Activated naive CD8-positive, alpha-beta T cell treated with anti-CD3 and anti-CD28 coated beads, Interleukin-2, amount 50 U/mL, for 24 hours (primary cell): ENCODE data around the gene FOXB2.
A peak's percentile ranks its signal among the peaks of the same experiment; 100 is the strongest.

Source experiments
- ATAC-seq: fragments of 150-1000 bp; cut with Tn5 transposase; one replicate; pipeline ENCODE4 v1.10.0; 2021
- DNase-seq: peaks from one replicate; pipeline ENCODE4 v3.0.0; 2021
- H3K27ac Mint-ChIP-seq: one replicate; pipeline ENCODE4 v1.8.0; 2021; ENCODE audit warnings: mild to moderate bottlenecking, mixed read lengths
- H3K27me3 Mint-ChIP-seq: one replicate; pipeline ENCODE4 v1.8.0; 2021; ENCODE audit warnings: mixed read lengths
- H3K36me3 Mint-ChIP-seq: one replicate; pipeline ENCODE4 v1.8.0; 2021; ENCODE audit warnings: low read depth, mixed read lengths
- H3K4me1 Mint-ChIP-seq: one replicate; pipeline ENCODE4 v1.8.0; 2021; ENCODE audit warnings: mixed read lengths
- H3K4me3 Mint-ChIP-seq: one replicate; pipeline ENCODE4 v1.8.0; 2021; ENCODE audit warnings: mild to moderate bottlenecking, moderate library complexity, mixed read lengths
- H3K9me3 Mint-ChIP-seq: one replicate; pipeline ENCODE4 v1.8.0; 2021; ENCODE audit warnings: mixed read lengths

The FOXB2 gene

DNA sequence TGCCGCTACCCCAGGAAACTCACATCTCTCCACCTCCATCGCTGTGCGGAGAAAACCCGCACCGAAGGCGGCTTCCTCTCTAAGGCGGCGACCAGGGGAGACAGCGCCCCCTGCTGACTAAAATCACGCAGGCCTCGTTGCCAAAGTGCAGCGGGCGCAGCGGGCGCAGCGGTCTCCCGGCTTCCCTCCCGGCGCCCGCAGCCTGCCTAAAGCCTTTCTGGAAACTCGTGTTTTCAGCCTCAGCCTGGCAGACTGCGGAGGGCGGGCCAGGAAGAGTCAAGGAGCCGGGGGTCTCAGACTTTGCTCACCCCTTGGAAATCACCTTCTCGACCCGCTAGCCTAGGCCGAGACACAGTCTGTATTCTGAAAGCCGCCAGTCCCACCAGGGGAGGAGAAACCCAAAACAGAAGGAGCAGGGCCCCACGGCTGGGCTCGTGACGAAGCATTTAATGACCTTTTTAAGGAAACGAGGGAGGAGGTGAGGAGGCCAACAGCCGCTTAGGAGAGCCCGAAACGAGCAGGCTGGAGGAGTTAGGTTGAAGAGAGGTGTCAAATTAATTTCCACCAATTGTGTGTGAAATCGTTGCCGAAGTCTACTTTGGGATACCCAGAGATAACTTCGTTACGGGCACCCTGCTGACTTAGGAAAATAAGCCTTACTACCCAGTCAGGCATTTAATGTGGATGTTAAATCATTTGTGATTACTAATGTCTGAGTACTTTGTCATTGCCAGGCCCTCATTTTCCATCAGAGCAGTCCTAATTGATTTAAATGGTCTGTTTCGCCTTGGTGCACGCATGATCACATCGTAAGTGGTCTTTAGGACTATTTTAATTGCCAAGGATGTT is 7.3 kb upstream of the FOXB2 start:
- Mint-ChIP-seq H3K4me3 (peak overlapping the region; percentile 31), H3K36me3 (no peaks in the 10 kb centered on the region), H3K4me1 (peaks cover 8% of the 10 kb centered on the region), H3K27ac (no peak overlapping the region), H3K9me3 (no peaks in the 10 kb centered on the region), H3K27me3 (peaks cover 78% of the 10 kb centered on the region)
- DNase-seq (peak; percentile 78), ATAC-seq (peak; percentile 65)

DNA sequence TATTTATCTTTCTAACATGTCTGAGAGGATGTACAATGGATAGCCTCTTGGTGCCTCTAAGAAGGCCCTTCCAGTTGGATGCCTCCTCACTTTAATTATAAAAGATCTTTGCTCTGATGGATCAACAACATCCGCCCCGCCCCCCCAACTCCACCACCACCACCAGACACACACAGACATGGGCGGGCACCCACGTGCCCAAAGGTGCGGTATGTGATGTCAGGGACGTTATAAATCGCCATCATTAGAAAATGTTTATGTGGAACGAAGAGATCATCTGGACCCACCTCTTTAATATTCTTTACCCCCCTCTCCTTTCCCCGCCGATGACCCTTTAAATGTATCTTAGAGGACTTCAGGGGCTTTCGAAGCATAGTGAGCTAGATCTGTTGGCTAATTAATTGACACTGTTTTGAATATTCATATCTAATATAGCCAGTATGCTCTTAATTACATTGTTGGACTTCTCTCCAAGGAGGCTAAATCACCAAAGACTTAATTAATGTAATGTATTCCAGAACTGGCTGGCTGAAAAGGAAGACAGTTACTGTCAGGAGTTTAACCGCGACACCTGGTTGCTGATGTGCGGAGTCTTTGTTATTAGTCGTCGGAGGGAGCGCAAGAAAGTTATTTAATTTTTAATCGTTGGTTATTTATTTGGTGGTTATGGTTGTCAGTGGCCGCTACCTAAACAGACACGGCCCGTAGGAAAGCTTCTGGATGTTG is 6.1 kb upstream of the FOXB2 start:
- peaks cover 14% of the 10 kb centered on the region for H3K4me1 Mint-ChIP-seq
- ATAC-seq = no peak
- no peaks in the 10 kb centered on the region for H3K36me3 Mint-ChIP-seq
- H3K27ac Mint-ChIP-seq = no peak overlapping the region
- no peak for DNase-seq
- H3K4me3 Mint-ChIP-seq = no peak overlapping the region
- H3K27me3 Mint-ChIP-seq = peaks cover 81% of the 10 kb centered on the region
- H3K9me3 Mint-ChIP-seq = no peaks in the 10 kb centered on the region

DNA sequence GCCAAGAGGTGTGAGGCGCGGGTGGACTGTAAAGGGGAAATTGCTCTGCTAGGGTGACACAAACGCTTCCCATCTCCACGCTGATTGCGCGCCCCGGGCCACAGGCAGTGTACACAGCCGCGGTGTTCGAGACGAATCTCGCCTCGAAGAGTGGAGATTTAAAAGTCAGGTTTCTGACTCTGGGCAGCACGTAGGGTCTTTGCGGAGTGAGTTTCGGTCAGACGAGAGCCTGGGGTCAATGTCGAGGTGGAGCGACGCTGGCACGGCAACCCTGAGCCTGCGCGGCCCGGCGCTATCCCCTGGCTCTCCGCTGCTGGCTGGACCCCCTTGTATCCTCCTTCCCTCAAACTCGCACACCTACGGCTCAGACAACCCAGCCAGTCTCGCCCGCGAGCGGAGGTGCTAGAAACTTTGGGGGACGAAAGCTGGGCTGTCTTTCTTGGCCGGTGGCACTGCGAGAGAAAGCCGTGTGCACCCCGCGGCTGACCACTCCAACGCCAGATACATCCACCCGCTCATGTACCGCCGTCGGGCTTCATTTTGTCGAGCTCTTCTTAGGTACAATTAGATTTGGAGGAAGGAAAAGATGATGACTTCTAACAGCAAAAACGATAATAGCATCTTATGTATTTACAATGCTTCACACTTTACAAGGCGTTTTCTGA is 5.4 kb upstream of the FOXB2 start:
- Mint-ChIP-seq H3K9me3 (no peaks in the 10 kb centered on the region), H3K27ac (peak overlapping the region; percentile 18), H3K4me3 (no peak overlapping the region), H3K27me3 (peaks cover 82% of the 10 kb centered on the region), H3K36me3 (no peaks in the 10 kb centered on the region), H3K4me1 (peaks cover 18% of the 10 kb centered on the region)
- ATAC-seq (no peak), DNase-seq (no peak)

DNA sequence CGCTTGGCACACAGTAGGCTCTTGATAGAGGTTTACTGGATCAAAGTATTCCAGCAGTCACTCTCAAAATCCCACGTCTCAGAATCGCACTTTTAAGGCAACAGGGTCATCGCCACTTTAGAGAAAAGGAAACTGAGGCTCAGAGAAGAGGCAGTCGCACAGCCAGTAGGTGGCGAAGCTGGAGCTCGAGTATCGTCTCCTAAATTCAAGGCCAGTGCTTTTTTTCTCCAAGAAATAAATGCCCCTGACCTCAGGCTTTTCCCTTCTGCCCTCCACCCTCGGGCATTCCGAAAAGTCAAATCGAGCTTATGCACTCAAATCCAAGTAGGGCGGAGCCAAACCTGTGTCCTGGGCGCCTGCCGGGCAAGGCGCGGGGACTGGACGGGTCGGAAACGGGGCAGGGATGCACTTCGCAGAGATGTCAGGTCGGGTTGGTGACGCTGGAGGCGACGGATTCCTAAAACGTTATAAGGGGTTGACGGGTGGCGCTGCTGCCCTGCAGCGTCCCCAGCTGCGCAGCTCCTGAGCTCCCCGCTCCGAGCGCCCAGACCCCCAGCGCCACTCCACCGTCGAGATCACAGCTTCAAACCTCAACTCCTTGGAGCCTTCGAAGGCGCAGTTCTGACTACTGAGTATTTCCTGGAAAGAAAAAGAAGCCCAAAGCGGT is 4.7 kb upstream of the FOXB2 start:
- DNase-seq = no peak
- H3K27ac Mint-ChIP-seq = peak overlapping the region; percentile 18

DNA sequence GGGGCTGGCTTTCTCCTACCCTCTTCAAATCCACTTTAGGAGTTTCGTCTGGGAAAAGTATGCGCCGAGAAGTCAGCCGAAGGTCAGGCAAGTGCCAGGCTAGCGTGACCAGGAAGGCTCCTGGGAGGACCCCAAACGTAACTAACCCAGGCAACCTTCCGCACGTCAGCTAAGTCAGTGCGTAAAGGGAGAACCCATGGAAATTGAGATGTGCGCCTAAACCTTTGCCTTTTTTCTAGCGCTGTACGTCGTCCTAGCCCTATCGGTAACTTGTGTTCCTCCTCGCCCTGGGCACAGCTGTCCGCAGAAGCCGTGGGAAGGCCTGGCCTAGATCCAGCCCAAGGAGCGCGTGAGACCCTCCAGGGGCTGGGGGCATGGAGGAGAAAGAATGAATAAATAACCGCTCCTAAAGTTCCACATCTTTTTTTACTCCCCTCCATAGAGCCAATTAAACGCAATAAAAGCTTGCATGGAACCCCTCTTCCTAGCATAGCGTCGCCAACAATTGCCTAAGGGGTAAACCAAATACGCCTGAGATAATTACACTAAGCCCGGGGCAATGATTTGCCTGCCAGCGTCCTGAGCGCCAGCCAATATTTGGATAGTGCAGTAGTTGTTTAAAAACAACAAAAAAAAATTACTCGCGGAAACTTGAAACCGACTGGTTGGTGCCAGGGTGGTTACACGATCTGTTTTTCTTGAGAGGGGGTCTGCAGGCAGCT is 4.0 kb upstream of the FOXB2 start:
- ATAC-seq = no peak

More for the DNA sequence above, 4.7 kb upstream of the FOXB2 start:
- H3K36me3 Mint-ChIP-seq = peaks cover 2% of the 10 kb centered on the region
- no peak overlapping the region for H3K4me3 Mint-ChIP-seq
- no peaks in the 10 kb centered on the region for H3K9me3 Mint-ChIP-seq
- H3K4me1 Mint-ChIP-seq = peaks cover 23% of the 10 kb centered on the region
- H3K27me3 Mint-ChIP-seq = peaks cover 88% of the 10 kb centered on the region
- ATAC-seq = no peak

DNA sequence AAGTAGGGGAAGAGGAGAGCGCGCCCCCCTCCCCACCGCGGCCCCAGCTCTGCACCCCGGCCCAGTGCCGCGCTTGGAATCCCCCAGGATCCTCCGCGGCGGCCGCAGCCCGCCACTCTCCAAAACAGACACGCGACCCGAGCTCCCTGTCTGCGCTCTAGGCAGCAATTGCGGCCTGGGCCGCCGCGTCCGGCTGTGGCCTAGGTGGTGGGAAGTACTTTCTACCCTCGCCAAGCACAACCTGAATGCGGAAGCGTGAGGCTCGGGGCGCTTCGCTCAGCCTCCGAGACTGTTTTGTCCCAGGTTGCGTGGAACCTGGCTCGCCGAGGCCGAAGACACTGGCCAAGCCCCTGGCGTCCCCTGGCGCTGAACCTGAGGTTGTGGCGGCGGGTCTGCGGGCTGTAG is 3.3 kb upstream of the FOXB2 start:
- ATAC-seq = no peak
- H3K9me3 Mint-ChIP-seq = no peaks in the 10 kb centered on the region
- H3K4me1 Mint-ChIP-seq = peaks cover 27% of the 10 kb centered on the region
- H3K27ac Mint-ChIP-seq = no peak overlapping the region
- no peak overlapping the region for H3K4me3 Mint-ChIP-seq
- DNase-seq = no peak
- peaks cover 2% of the 10 kb centered on the region for H3K36me3 Mint-ChIP-seq
- H3K27me3 Mint-ChIP-seq = peaks cover 87% of the 10 kb centered on the region

More for the DNA sequence above, 4.0 kb upstream of the FOXB2 start:
- Mint-ChIP-seq H3K27me3 (peaks cover 87% of the 10 kb centered on the region), H3K4me1 (peaks cover 25% of the 10 kb centered on the region), H3K4me3 (peak overlapping the region; percentile 11), H3K27ac (peak overlapping the region; percentile 59), H3K9me3 (no peaks in the 10 kb centered on the region), H3K36me3 (peaks cover 2% of the 10 kb centered on the region)
- no peak for DNase-seq

DNA sequence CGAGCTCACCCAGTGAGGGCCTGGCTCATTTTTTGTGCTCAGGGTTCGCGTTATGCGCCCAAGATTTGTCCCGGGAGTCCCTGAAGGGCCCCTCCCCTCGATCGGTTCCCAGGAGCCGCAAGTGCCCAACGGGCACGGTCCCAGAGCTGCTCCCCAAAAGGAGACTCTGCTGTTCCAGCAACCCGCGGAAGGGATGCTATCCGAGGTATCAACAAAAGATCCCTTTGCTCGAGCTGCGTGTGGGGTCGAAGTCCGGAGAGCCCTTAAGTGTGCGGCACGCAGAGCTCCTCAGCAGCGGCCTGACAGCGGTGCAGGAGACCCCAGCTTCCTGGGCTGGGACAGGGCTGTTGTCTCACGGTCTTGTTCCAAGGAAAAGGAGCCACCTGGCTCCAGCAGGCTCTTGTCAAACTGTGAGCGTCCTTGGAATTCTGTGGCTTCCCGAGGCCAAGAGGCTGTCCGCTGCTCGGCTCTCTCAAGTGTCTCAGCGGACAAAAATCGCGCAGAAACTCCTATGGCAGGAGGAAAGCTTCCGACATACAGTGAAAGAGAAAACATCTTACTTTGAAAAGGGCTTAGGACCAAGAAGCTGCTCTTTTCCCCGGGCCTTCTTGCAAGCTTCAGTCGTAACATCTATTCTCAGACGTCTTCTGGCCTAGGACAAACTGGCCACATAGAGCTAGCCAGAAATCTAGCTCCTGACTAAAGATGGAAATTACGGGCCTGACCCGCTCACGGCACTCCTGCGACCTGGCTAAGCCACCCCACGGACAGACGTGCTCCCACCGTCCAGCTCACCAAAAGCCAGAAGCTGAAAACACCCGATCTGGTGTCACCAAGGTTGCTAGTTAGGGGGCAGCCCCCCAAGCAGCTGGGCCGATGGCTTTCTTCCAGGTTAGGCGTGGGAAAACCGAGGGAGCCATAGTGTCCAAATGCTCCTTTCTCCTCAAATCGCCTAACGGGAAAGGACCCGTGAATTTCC is 2.6 kb upstream of the FOXB2 start:
- H3K4me3 Mint-ChIP-seq = no peak overlapping the region
- ATAC-seq (no peak), DNase-seq (no peak)
- peaks cover 89% of the 10 kb centered on the region for H3K27me3 Mint-ChIP-seq
- peaks cover 2% of the 10 kb centered on the region for H3K36me3 Mint-ChIP-seq
- peak overlapping the region; percentile 46 for H3K27ac Mint-ChIP-seq
- H3K4me1 Mint-ChIP-seq = peaks cover 34% of the 10 kb centered on the region
- H3K9me3 Mint-ChIP-seq = no peaks in the 10 kb centered on the region

DNA sequence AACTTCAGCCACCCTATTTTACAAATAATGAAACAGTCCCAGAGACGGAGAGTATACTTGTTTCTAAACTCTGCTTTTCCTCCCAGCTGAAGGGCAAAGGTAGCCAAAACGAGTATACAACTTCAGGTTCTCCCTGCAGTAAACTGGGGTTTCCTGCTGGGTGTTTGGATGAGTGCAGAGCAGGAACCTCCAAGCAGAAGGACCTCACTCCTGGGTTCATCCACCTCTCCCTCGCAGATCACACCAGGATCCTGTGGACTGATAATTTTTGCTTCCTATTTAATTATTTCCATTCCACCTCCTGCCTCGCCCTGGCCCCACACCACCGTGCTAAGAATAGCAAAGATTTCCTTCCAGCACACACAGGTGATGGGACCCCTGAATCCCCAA is 2.0 kb upstream of the FOXB2 start:
- H3K9me3 Mint-ChIP-seq = no peaks in the 10 kb centered on the region
- no peak overlapping the region for H3K27ac Mint-ChIP-seq
- peaks cover 2% of the 10 kb centered on the region for H3K36me3 Mint-ChIP-seq
- no peak overlapping the region for H3K4me3 Mint-ChIP-seq
- no peak for DNase-seq
- peaks cover 89% of the 10 kb centered on the region for H3K27me3 Mint-ChIP-seq
- no peak for ATAC-seq
- H3K4me1 Mint-ChIP-seq = peaks cover 36% of the 10 kb centered on the region

DNA sequence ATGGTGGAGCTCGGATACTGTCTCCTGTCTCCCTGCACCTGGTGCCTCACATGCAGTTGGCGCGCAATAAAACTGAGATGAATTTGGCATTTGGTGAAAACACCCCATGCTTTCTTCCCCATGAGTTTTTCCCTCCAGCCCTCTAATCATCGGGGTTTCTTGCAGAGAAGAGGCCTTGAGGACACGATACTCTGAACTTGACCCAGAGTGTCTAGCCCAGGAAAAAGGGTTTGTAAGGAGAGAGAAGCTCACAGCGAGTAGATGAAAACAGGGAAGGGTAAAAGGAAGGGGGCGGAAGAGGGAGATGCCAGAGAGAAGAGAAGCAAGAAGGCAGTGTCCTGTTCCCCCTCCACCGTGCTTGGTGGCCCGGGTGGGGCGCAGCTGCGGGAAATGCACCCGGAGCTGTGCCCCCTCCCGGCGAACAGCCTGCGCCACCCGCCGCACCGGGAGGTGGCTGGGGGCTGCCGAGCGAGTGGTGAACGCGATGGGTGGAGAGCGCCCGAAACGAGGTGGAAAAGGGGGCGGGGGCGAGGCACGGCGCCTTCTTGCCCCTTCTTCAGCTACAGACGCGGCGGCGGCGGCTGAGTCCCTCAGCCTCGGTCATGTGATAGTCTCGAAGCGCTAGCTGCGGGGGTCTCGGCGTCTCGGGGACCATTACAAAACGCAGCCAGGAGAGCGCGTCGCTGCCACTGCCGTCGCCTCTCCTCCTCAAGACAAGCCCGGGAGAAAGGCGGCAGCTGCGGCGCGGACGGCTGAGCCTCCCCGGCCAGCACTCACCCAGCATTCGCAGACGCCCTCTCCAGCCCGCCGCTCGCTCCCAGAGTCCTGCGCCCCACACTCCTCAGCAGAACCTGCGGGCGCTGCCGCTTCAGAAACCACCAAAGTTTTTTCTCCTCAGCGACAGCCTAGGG is 1.1 kb upstream of the FOXB2 start:
- Mint-ChIP-seq H3K36me3 (peaks cover 2% of the 10 kb centered on the region), H3K4me3 (peak overlapping the region; percentile 18), H3K9me3 (no peaks in the 10 kb centered on the region), H3K27ac (peak overlapping the region; percentile 16), H3K27me3 (peaks cover 86% of the 10 kb centered on the region), H3K4me1 (peaks cover 39% of the 10 kb centered on the region)
- DNase-seq (no peak), ATAC-seq (no peak)

DNA sequence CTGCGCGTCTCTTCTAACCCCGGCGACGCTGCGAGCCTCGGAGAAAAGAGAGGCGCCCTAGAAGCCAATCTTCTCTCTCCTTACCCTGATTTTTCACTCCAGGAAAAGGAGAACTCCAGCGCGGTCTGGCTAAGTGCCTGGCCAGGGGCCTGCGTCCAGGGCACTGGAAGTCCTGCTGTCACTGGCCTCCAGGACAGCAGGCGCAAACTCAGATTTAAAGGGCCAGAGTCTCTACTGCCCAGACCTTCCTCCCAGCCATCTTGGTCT is 553 bp upstream of the FOXB2 start:
- no peaks in the 10 kb centered on the region for H3K9me3 Mint-ChIP-seq
- H3K4me1 Mint-ChIP-seq = peaks cover 39% of the 10 kb centered on the region
- H3K4me3 Mint-ChIP-seq = no peak overlapping the region
- ATAC-seq (no peak), DNase-seq (no peak)
- no peak overlapping the region for H3K27ac Mint-ChIP-seq
- H3K27me3 Mint-ChIP-seq = peaks cover 86% of the 10 kb centered on the region
- peaks cover 2% of the 10 kb centered on the region for H3K36me3 Mint-ChIP-seq

DNA sequence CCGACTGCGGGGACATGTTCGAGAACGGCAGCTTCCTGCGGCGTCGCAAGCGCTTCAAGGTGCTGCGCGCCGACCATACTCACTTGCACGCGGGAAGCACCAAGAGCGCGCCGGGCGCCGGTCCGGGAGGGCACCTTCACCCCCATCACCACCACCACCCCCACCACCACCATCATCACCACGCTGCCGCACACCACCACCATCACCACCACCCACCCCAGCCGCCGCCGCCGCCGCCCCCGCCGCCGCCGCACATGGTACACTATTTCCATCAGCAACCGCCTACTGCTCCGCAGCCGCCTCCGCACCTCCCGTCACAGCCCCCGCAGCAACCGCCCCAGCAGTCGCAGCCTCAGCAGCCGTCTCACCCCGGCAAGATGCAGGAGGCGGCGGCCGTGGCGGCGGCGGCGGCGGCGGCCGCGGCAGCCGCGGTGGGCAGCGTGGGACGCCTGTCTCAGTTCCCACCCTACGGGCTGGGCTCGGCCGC is 514 bp downstream of the FOXB2 start:
- peak overlapping the region; percentile 29 for H3K4me3 Mint-ChIP-seq
- peaks cover 84% of the 10 kb centered on the region for H3K27me3 Mint-ChIP-seq
- H3K9me3 Mint-ChIP-seq = no peaks in the 10 kb centered on the region
- no peak for DNase-seq
- peaks cover 37% of the 10 kb centered on the region for H3K4me1 Mint-ChIP-seq
- no peak for ATAC-seq
- peaks cover 2% of the 10 kb centered on the region for H3K36me3 Mint-ChIP-seq
- peak overlapping the region; percentile 60 for H3K27ac Mint-ChIP-seq
